Endodermal cell (in vitro differentiated cells): ENCODE results near the gene MYO7B. TPM values are rescaled to one million over a fixed set of nuclear protein-coding genes. Genes with fewer than 3 reads are reported as not detected.
A peak's percentile ranks its signal among the peaks of the same experiment; 100 is the strongest.

Experiments used
- DNase-seq: peaks from one replicate; pipeline ENCODE4 v3.0.0-alpha.2; 2017
- H3K27ac ChIP-seq: 2 replicates; pipeline ENCODE4 v1.5.1; 2013; ENCODE audit warnings: mild to moderate bottlenecking, low read depth, low read length, moderate library complexity
- H3K27me3 ChIP-seq: 2 replicates; pipeline ENCODE4 v1.6.1; 2013; ENCODE audit warnings: mild to moderate bottlenecking, low read length, moderate library complexity; ENCODE audit not compliant: insufficient read depth, control insufficient read depth, poor library complexity, severe bottlenecking
- H3K36me3 ChIP-seq: 2 replicates; pipeline ENCODE4 v1.7.0; 2013; ENCODE audit warnings: mild to moderate bottlenecking, low read length, moderate library complexity; ENCODE audit not compliant: control insufficient read depth, insufficient read depth
- H3K4me1 ChIP-seq: one replicate; pipeline ENCODE4 v1.7.0; 2013; ENCODE audit warnings: low read length; ENCODE audit not compliant: control insufficient read depth, insufficient read depth
- H3K4me3 ChIP-seq: 2 replicates; pipeline ENCODE4 v1.5.1; 2013; ENCODE audit warnings: mild to moderate bottlenecking, low read length, moderate library complexity
- H3K9ac ChIP-seq: 2 replicates; pipeline ENCODE4 v1.6.1; 2013; ENCODE audit warnings: mild to moderate bottlenecking, low read length, moderate library complexity; ENCODE audit not compliant: poor library complexity, severe bottlenecking; ENCODE audit errors: extremely low read depth
- H3K9me3 ChIP-seq: 2 replicates; pipeline ENCODE4 v1.6.1; 2013; ENCODE audit warnings: mild to moderate bottlenecking, low read length, moderate library complexity; ENCODE audit not compliant: control insufficient read depth
- H3K27ac Mint-ChIP-seq: 2 replicates; pipeline ENCODE4 v1.8.0; 2020; ENCODE audit warnings: mixed read lengths
- H3K27me3 Mint-ChIP-seq: 2 replicates; pipeline ENCODE4 v1.8.0; 2021; ENCODE audit warnings: mild to moderate bottlenecking, mixed read lengths; ENCODE audit not compliant: insufficient read depth
- H3K36me3 Mint-ChIP-seq: 2 replicates; pipeline ENCODE4 v1.8.0; 2020; ENCODE audit warnings: low read depth, mixed read lengths
- H3K4me1 Mint-ChIP-seq: 2 replicates; pipeline ENCODE4 v1.8.0; 2020; ENCODE audit warnings: mixed read lengths
- H3K4me3 Mint-ChIP-seq: 2 replicates; pipeline ENCODE4 v1.8.0; 2020; ENCODE audit warnings: mild to moderate bottlenecking, moderate library complexity, mixed read lengths
- H3K9me3 Mint-ChIP-seq: 2 replicates; pipeline ENCODE4 v1.8.0; 2020; ENCODE audit warnings: mild to moderate bottlenecking, mixed read lengths
- WGBS, 2 experiments: methylation state at CpG; one replicate each; pipeline versions ENCODE4 v1.1.5 to v1.1.7; 2013; ENCODE audit warnings: missing lambda C conversion rate in 2 of 2, mixed read lengths in 1 of 2; ENCODE audit not compliant: insufficient coverage in 1 of 2, insufficient read length in 1 of 2; 5-methylcytosine and 5-hydroxymethylcytosine counted together
- long read RNA-seq, 4 experiments: library from polyadenylated mRNA in 2 of 4; library from RNA in 1 of 4; library from capped mRNA in 1 of 4; stranded (forward) in 3 of 4; unstranded in 1 of 4; transcript quantifications; one replicate each; pipeline ENCODE4 v2.0.0, GENCODE V29; 2020 to 2021; ENCODE audit warnings: inconsistent platforms in 1 of 4
- polyA plus RNA-seq, 2 experiments: library from polyadenylated mRNA; stranded (reverse); fragments of 50-300 nt; gene quantifications; one replicate each; pipeline ENCODE4 v1.2.3, GENCODE V29; 2013
- total RNA-seq, 2 donors: library from RNA; stranded (reverse); fragmentation: NEBNext Ultra II Directional in 1 of 2; extraction: Animal tissue kit (Norgen Biotek cat#: 25700) in 1 of 2; gene quantifications; 2 replicates in 1 of 2; 3 replicates in 1 of 2; pipeline ENCODE4 v1.2.1, GENCODE V29; 2021
- TF ChIP-seq, protein P1 (sequence below): fragments of 200-600 bp; sonication (generic); conservative IDR thresholded peaks from 2 replicates; pipeline ENCODE4 v1.5.0; 2021; ENCODE audit warnings: antibody characterized with exemption, mild to moderate bottlenecking

Gene MYO7B
- under 1 TPM in 1 of 2 donors, not detected in 1; 0.11 TPM for total RNA-seq
- not detected for polyA plus RNA-seq (2013, experiment 1 of 2)
- polyA plus RNA-seq (2013, experiment 2 of 2): not detected
- long read RNA-seq, experiment 1: 0 reads
- long read RNA-seq, experiment 2, partial matches to known transcripts: 0 of 1 reads
- long read RNA-seq, experiment 2, other reads (novel, unspliced or antisense): 1 of 1 reads
- long read RNA-seq, experiment 3, partial matches to known transcripts: 0 of 1 reads
- long read RNA-seq, experiment 3, other reads (novel, unspliced or antisense): 1 of 1 reads
- long read RNA-seq, experiment 4: 0 reads

- peaks cover 2% of the 10 kb centered on the region for H3K9me3 ChIP-seq
- H3K27me3 ChIP-seq: no peaks in the 10 kb centered on the region
- no peaks in the 10 kb centered on the region for H3K4me1 ChIP-seq
- no peak within 1 kb of the TSS for H3K9ac ChIP-seq
- Mint-ChIP-seq H3K27me3 (peaks cover 8% of the 10 kb centered on the region), H3K36me3 (no peaks in the 10 kb centered on the region), H3K4me1 (peaks cover 10% of the 10 kb centered on the region), H3K27ac (no peak within 1 kb of the TSS), H3K9me3 (peaks cover 5% of the 10 kb centered on the region), H3K4me3 (no peak within 1 kb of the TSS)
- WGBS, 2 experiments: 81 to 92% methylated on average over 5 to 11 of the region's 11 CpGs
- TF ChIP-seq, protein P1, sequence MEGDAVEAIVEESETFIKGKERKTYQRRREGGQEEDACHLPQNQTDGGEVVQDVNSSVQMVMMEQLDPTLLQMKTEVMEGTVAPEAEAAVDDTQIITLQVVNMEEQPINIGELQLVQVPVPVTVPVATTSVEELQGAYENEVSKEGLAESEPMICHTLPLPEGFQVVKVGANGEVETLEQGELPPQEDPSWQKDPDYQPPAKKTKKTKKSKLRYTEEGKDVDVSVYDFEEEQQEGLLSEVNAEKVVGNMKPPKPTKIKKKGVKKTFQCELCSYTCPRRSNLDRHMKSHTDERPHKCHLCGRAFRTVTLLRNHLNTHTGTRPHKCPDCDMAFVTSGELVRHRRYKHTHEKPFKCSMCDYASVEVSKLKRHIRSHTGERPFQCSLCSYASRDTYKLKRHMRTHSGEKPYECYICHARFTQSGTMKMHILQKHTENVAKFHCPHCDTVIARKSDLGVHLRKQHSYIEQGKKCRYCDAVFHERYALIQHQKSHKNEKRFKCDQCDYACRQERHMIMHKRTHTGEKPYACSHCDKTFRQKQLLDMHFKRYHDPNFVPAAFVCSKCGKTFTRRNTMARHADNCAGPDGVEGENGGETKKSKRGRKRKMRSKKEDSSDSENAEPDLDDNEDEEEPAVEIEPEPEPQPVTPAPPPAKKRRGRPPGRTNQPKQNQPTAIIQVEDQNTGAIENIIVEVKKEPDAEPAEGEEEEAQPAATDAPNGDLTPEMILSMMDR: no peak
- no peak within 1 kb of the TSS for H3K4me3 ChIP-seq
- DNase-seq: no peak
- no peaks in the 10 kb centered on the region for H3K36me3 ChIP-seq
- H3K27ac ChIP-seq: no peak within 1 kb of the TSS
Observed at GRCh38 chr2:127535422-127535901, at the start of gene MYO7B. Gene MYO7B, plus strand, starts transcription at chr2:127535683. Its CDS starts 24,040 bp downstream, at chr2:127559723.

GRCh38 chr2:127485694-127486071 lies 49.8 kb upstream of the MYO7B start:
- H3K9ac ChIP-seq: no peak overlapping the region
- no peak for DNase-seq
- WGBS, 2 experiments: 94 to 100% methylated on average over 5 of the region's 5 CpGs
- Mint-ChIP-seq H3K4me1 (peaks cover 4% of the 10 kb centered on the region), H3K4me3 (no peak overlapping the region), H3K27me3 (no peaks in the 10 kb centered on the region), H3K9me3 (no peaks in the 10 kb centered on the region), H3K27ac (no peak overlapping the region), H3K36me3 (peaks cover 84% of the 10 kb centered on the region)
- no peaks in the 10 kb centered on the region for H3K27me3 ChIP-seq
- no peaks in the 10 kb centered on the region for H3K4me1 ChIP-seq
- no peaks in the 10 kb centered on the region for H3K9me3 ChIP-seq
- peaks cover 95% of the 10 kb centered on the region for H3K36me3 ChIP-seq
- H3K4me3 ChIP-seq: no peak overlapping the region
- TF ChIP-seq, protein P1: no peak
- no peak overlapping the region for H3K27ac ChIP-seq

GRCh38 chr2:127486247-127487058 lies 49.0 kb upstream of the MYO7B start:
- no peaks in the 10 kb centered on the region for H3K27me3 ChIP-seq
- H3K9me3 ChIP-seq: no peaks in the 10 kb centered on the region
- Mint-ChIP-seq H3K27ac (peak overlapping the region; percentile 11), H3K36me3 (peaks cover 83% of the 10 kb centered on the region), H3K4me3 (no peak overlapping the region), H3K4me1 (peaks cover 4% of the 10 kb centered on the region), H3K27me3 (no peaks in the 10 kb centered on the region), H3K9me3 (no peaks in the 10 kb centered on the region)
- TF ChIP-seq, protein P1: no peak
- no peak overlapping the region for H3K9ac ChIP-seq
- no peak overlapping the region for H3K4me3 ChIP-seq
- WGBS, 2 experiments: 98 to 100% methylated on average over 6 to 8 of the region's 8 CpGs
- H3K36me3 ChIP-seq: peaks cover 95% of the 10 kb centered on the region
- DNase-seq: no peak
- no peaks in the 10 kb centered on the region for H3K4me1 ChIP-seq
- no peak overlapping the region for H3K27ac ChIP-seq
